ENCODE data around the gene ZYG11B.
"Not testable (repeated sequence)": the region's sequence is repeated elsewhere in the genome, so short reads cannot be mapped to it uniquely, and the experiment has no call there.

The ZYG11B gene

GRCh38 chr1:52756020-52756419, 29.8 kb downstream of the ZYG11B start:
- DNase-seq (ENCODE audit: low spot score) = no peak

- DNase-seq (ENCODE audit: low spot score) = no peak
These were observed 33.7 kb downstream of the ZYG11B start for GRCh38 chr1:52759908-52760307.

GRCh38 chr1:52767596-52768280, 41.5 kb downstream of the ZYG11B start:
- DNase-seq (ENCODE audit: low spot score) = no peak

DNA sequence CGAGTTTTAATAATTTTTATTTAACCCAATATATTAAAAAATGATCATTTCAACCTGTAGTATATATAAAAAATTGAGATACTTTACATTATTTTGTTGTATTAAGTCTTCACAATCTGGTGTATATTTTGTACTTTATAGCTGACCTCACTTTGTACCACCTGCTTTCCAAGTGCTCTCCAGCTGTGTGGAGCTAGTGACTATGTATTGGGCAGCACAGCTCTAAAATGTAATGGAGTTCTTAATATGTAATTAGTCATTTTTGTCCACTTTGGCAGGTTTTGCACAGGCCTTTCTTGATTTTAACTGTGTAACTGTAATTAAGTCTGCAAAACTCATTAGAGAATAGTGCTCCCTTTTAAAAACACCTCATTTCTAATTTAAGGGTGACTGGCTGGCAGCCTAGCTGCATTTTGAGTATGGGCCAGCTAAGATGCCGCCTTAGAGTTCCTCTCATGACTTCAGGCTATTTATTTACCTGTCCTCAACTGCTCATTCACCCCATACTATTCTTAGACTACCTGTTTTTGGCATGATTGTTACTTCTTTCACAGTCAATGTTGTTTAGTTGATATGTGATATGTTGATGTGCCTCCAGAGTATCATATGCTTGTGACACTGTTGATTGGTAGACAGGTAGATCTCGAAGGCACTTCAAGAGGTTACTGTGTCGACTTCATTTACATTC, 43.2 kb downstream of the ZYG11B start:
- no peak for DNase-seq (ENCODE audit: low spot score)

DNA sequence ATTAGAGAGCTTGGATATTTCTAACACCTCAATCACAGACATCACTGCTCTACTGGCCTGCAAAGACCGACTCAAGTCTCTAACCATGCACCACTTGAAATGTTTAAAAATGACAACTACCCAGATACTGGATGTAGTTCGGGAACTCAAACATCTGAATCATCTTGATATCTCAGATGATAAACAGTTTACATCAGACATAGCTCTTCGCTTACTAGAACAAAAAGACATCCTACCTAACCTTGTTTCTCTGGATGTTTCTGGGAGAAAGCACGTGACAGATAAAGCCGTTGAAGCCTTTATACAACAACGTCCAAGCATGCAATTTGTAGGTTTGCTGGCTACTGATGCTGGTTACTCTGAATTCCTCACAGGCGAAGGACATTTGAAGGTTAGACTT, 45.1 kb downstream of the ZYG11B start:
- DNase-seq (ENCODE audit: low spot score) = no peak

DNA sequence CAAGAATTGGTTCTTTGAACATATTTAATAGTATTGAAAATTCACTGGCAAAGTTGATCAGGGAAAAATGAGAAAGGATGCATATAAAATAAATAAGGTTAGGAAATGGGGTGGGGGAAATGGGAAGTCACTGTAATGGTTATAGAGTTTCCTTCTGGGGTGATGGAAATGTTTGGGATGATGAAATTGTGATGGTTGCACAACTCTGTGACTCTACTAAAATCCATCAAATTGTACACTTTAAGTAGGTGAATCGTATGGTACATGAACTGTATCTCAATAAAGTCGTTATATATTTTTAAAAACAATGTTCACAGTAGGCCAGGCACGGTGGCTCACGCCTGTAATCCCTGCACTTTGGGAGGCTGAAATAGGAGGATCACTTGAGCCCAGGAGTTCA, 59.9 kb downstream of the ZYG11B start:
- DNase-seq (ENCODE audit: low spot score) = no peak

- not testable (repeated sequence) for DNase-seq (ENCODE audit: low spot score)
These were observed 64.2 kb downstream of the ZYG11B start for GRCh38 chr1:52790429-52790828.

GRCh38 chr1:52792036-52792435, 65.8 kb downstream of the ZYG11B start:
- DNase-seq (ENCODE audit: low spot score) = no peak

DNA sequence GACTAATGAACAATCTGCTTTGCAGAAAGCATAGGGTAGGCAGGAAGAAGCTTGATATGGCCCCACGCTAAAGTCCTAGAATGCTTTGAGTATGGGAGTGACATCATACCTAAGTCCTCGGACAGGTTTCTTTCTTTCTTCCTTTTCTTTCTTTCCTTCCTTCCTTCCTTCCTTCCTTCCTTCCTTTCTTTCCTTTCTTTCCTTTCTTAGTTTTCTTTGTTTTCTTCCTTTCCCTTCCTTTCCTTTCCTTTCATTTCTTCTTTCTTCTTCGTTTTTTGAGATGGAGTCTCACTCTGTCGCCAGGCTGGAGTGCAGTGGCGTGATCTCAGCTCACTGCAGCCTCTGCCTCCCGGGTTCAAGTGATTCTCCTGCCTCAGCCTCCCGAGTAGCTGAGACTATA, 67.5 kb downstream of the ZYG11B start:
- not testable (repeated sequence) for DNase-seq (ENCODE audit: low spot score)

DNA sequence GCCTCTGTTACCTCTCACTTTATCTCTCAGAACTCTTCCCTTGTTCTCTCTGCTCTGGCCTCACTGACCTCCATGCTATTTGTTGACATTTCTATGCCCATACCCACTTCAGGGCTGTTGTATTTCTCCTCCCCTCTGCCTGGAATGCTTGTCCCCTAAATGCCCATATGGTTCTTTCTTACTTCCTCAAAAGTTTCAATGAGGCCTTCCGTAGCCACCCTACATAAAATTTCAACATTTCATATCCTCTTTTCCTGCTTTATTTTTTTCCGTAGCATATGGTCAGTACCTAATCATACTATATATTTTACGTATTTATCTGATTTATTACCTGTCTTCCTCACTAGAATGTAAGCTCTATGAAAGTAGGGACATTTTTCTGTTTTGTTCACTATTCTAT, 69.2 kb downstream of the ZYG11B start:
- no peak for DNase-seq (ENCODE audit: low spot score)

DNA sequence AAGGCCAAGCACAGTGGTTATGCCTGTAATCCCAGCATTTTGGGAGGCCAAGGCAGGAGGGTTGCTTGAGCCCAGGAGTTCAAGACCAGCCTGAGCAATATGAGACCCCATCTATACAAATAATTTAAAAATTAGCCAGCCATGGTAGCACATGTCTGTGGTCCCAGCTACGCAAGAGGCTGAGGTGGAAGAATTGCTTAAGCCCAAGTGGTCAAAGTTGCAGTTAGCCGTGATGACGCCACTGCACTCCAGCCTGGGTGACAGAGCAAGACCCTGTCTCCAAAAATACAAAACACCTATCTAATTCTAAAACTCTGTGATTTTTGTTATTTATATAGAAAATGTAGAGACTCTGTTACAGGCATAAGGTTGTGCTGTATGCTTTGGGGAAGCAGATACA, 72.1 kb downstream of the ZYG11B start:
- DNase-seq (ENCODE audit: low spot score) = no peak

GRCh38 chr1:52801011-52801410, 74.8 kb downstream of the ZYG11B start:
- no peak for DNase-seq (ENCODE audit: low spot score)

- DNase-seq (ENCODE audit: low spot score) = not testable (repeated sequence)
These were observed 77.8 kb downstream of the ZYG11B start for GRCh38 chr1:52804083-52804482.

DNA sequence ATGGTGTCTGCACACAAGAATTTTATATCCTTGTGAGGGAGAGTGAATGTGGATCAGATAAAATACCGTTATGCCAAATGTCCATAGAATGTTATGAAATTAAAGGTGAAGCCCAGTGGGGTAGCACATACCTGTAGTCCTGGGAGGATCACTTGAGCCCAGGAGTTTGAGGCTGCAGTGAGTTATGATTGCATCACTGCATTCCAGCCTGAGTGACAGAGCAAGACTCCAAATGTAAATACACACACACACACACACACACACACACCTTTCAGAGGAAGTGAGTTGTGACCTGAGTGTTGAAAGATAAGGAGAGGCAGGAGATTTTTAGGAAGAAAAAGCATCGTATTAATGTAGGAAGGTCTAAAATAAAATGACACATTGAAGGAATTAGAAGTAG, 88.2 kb downstream of the ZYG11B start:
- no peak for DNase-seq (ENCODE audit: low spot score)

DNA sequence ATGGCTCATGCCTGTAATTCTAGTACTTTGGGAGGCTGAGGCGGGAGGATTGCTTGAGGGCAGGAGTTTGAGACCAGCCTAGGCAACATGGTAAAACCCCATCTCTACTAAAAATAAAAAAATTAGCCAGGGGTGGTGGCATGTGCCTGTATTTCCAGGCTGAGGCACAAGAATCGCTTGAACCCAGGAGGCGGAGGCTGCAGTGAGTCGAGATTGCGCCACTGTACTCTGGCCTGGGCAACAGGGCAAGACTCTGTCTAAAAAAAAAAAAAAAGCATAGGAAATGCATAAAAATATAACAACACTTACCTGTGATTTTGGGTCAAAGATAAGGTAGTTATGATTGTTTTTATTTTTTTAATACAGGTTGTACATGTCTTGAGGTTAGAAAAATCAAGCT, 94.6 kb downstream of the ZYG11B start:
- DNase-seq (ENCODE audit: low spot score) = not testable (repeated sequence)

GRCh38 chr1:52825868-52826267, 99.6 kb downstream of the ZYG11B start:
- peak; percentile 54 for DNase-seq (ENCODE audit: low spot score)

DNA sequence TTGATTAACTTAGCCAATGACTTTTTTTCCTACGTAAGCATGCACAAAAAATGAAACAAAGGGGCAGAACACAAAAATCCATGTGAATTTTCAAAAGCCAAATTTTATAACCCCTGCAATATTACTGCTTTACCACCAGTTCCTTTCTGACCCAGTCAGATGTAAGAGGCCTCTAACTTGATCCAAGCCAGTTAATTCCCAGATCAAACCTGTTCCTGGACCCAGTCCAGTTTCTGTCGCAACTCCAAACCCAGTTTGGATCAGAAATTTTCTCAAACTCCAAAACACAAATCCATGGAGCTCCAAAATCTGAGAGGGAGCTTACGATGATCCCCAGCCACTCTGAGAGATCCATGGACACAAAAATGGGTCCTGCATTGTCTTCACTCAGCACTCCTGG, 108.5 kb downstream of the ZYG11B start:
- no peak for DNase-seq (ENCODE audit: low spot score)

- no peak for DNase-seq (ENCODE audit: low spot score)
These were observed 109.8 kb downstream of the ZYG11B start for GRCh38 chr1:52836035-52836434.

DNA sequence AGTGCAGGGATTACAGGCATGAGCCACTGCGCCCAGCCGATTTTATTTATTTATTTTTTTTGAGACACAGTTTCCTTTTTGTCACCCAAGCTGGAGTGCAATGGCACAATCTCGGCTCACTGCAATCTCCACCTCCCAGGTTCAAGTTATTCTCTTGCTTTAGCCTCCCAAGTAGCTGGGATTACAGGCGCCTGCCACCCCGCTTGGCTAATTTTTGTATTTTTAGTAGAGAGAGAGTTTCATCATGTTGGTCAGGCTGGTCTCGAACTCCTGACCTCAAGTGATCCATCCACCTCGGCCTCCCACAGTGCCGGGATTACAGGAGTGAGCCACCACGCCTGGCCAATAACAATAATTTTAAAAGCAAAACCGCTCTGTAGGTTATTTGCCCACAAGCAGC, 112.9 kb downstream of the ZYG11B start:
- not testable (repeated sequence) for DNase-seq (ENCODE audit: low spot score)

GRCh38 chr1:52842643-52843310, 116.5 kb downstream of the ZYG11B start, which contains the start of gene ZYG11A:
Gene ZYG11A (plus strand): TSS chr1:52842760. CDS start chr1:52842884, 124 bp downstream.
- DNase-seq (ENCODE audit: low spot score) = no peak

- DNase-seq (ENCODE audit: low spot score) = not testable (repeated sequence)
These were observed 118.9 kb downstream of the ZYG11B start for GRCh38 chr1:52845119-52845518.

DNA sequence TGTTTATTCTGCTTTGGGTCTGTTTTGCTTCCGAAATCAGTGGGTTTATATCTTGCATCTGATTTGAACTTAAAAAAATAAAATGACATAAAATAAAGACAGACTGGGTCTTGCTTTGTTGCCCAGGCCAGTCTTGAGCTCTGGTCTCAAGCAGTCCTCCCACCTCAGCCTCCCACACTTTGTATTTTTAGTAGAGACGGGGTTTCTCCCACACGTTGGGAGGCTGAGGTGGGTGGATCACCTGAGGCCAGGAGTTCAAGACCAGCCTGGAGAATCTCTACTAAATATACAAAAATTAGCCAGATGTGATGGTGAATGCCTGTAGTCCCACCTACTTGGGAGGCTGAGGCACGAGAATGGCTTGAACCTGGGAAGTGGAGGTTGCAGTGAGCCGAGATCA, 122.2 kb downstream of the ZYG11B start:
- no peak for DNase-seq (ENCODE audit: low spot score)

DNA sequence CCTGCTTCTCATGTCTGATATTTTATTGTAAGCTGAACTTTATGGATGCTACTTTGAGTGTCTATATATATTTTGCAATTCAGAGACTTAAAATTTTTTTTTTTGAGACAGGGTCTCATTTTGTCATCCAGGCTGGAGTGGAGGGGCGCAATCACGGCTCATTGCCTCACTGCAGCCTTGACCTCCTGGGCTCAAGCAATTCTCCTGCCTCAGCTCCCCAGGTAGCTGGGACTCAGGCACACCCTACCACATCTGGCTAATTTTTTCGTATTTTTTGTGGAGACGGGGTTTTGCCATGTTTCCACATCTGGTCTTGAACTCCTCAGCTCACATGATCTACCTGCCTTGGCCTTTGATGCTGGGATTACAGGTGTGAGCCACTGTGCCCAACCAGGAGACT, 124.7 kb downstream of the ZYG11B start:
- no peak for DNase-seq (ENCODE audit: low spot score)

All from RKO (cell line).